ENCODE results near the gene SERPINF2.

DNA sequence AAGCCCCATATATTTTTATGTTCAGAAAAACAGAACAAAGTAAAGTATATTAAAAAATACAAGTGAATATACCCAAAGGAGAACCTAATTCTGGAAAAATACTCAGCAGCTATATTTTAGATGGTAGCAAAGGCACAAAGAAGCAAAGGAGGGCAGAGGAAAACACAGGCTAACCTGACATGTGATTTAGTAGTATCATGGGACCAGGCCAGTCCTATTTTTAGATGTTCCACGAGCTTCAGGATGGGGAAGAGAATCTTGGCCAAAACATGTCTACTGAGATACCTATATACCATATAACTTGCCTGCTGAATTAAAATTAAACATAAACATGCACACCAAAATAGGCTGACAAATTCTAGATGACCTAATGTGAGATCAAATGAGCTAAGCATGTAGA, 54.1 kb downstream of the SERPINF2 start:
- TF ChIP-seq POU2F2 (IDR thresholded peaks at IDR 0.05; ENCODE audit: low read depth, low read length) (no peak), POLR2A (IDR thresholded peaks at IDR 0.05; ENCODE audit: low read depth, low read length) (no peak), POLR2AphosphoS5 (IDR thresholded peaks at IDR 0.05; ENCODE audit: low read depth, low read length) (no peak), TAF1 (IDR thresholded peaks at IDR 0.05; ENCODE audit: low read depth, low read length) (no peak), PAX5 (IDR thresholded peaks at IDR 0.05; ENCODE audit: insufficient read depth, low read length, severe bottlenecking) (no peak), SPI1 (IDR thresholded peaks at IDR 0.05; ENCODE audit: low read depth, low read length) (no peak)

Data from GM12891 (cell line).